ENCODE measurements around the gene ETFDH.
"Not testable (repeated sequence)": the region's sequence is repeated elsewhere in the genome, so short reads cannot be mapped to it uniquely, and the experiment has no call there.

The ETFDH gene

DNA sequence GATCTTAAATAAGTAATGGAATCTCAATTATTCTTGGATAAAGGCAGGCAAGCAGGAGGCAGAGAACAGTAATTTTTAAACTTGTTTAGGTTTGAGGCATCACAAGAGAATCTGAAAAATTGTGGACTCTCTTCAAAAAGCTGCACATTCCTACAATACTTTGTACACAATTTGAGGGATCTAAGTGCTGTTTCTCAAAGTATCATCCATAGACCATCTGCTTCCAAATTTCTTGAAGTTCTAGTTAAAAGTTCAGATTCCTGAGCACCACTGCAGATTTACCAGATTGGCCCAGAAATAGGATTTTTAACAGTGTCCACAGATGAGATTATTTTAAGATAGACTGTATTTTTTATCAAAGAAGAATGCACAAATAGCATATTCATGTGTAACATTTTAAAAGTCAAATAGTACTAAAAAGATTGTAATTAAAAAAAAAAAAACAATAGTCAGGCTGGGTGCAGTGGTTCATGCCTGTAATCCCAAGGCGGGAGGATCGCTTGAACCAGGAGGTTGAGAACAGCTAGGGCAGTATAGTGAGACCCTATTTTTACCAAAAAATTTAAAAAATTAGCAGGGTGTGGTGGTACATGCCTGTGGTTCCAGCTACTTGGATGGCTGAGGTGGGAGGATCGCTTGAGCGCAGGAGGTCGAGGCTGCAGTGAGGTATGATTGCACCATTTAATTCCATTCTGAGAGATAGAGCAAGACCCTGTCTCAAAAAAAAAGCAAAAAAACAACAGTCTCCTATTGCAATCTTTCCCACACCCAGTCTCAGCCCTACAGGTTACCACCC is 82.5 kb downstream of the ETFDH start:
- DNase-seq (ENCODE audit: low read depth), result no peak
- H3K4me3 ChIP-seq (replicated peaks; ENCODE audit: low read depth, low read length), result no peak overlapping the region
- TF ChIP-seq, protein P1, sequence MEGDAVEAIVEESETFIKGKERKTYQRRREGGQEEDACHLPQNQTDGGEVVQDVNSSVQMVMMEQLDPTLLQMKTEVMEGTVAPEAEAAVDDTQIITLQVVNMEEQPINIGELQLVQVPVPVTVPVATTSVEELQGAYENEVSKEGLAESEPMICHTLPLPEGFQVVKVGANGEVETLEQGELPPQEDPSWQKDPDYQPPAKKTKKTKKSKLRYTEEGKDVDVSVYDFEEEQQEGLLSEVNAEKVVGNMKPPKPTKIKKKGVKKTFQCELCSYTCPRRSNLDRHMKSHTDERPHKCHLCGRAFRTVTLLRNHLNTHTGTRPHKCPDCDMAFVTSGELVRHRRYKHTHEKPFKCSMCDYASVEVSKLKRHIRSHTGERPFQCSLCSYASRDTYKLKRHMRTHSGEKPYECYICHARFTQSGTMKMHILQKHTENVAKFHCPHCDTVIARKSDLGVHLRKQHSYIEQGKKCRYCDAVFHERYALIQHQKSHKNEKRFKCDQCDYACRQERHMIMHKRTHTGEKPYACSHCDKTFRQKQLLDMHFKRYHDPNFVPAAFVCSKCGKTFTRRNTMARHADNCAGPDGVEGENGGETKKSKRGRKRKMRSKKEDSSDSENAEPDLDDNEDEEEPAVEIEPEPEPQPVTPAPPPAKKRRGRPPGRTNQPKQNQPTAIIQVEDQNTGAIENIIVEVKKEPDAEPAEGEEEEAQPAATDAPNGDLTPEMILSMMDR (IDR thresholded peaks at IDR 0.05; ENCODE audit: low read length, missing control alignments), result no peak

DNA sequence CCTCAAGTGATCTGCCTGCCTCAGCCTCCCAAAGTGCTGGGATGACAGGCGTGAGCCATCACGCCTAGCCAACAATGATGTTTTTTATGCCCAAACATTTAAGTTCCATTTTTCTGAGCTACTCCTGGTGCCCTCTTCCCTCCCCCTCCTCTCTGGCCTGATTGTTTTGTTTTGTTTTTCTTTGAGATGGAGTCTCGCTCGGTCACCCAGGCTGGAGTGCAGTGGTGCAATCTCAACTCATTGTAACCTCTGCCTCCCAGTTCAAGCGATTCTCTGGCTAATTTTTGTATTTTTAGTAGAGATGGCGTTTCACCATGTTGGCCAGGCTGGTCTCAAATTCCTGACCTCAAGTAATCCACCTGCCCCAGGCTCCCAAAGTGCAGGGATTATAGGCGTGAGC is 83.7 kb downstream of the ETFDH start:
- not testable (repeated sequence) for DNase-seq (ENCODE audit: low read depth)

DNA sequence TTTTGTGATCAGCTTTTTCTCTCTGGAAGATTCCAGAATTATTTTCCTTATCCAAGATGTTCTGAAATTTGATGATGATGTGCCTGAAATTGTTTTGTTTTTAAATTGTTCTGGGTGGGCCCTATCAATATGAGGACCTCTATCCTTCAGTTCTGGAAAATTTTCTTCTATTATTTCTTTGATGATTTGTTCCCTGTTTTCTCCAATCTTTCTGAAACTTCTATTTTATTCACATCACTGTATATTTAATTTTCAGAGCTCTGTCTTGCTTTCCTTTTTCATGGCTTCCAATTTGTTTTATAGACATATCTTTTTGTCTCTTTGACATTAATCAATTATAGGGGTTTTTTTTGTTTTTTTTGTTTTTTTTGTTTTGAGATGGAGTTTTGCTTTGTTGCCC is 84.5 kb downstream of the ETFDH start:
- TF ChIP-seq, protein P1 (IDR thresholded peaks at IDR 0.05; ENCODE audit: low read length, missing control alignments), result no peak
- no peak for DNase-seq (ENCODE audit: low read depth)
- no peak overlapping the region for H3K4me3 ChIP-seq (replicated peaks; ENCODE audit: low read depth, low read length)

More for the DNA sequence above, 83.7 kb downstream of the ETFDH start:
- not testable (repeated sequence) for H3K4me3 ChIP-seq (replicated peaks; ENCODE audit: low read depth, low read length)

DNA sequence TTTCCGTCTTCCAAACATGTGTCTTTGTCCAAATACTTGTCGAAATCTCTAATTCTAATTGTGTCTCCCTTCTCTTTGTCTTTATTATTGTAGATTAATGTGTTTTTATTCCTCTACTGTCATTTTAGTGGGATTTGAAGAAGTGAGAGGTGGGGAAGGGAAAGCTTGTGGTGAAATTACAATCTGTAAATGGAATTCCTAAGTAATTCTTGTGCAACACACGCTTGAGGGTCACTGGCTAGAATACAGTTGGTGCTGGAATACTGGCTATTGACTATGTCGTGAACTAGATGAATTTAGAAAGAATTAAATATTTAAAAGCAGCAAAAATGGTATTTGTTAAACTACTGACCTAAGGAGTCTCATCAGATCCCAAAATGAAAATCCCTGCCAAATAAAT is 86.0 kb downstream of the ETFDH start:
- no peak for DNase-seq (ENCODE audit: low read depth)
- no peak overlapping the region for H3K4me3 ChIP-seq (replicated peaks; ENCODE audit: low read depth, low read length)
- TF ChIP-seq, protein P1 (IDR thresholded peaks at IDR 0.05; ENCODE audit: low read length, missing control alignments), result no peak

DNA sequence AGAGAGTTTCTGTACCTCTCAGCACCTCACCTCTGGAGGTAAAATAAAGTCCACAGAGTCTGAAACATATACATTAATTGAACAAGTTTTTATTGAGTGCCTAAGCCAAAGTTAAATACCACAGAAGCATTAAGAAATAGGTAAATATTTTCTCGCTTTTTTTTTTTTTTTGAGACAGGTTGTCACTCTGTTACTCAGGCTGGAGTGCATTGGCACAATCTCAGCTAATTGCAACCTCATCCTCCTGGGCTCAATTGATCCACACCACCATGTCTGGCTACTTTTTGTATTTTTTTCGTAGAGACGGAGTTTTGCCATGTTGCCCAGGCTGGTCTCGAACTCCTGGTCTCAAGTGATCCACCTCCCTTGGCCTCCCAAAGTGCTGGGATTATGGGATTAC is 86.6 kb downstream of the ETFDH start:
- no peak for DNase-seq (ENCODE audit: low read depth)
- no peak overlapping the region for H3K4me3 ChIP-seq (replicated peaks; ENCODE audit: low read depth, low read length)
- TF ChIP-seq, protein P1 (IDR thresholded peaks at IDR 0.05; ENCODE audit: low read length, missing control alignments), result no peak
